ENCODE data around the gene CGNL1.

GRCh38 chr15:57444877-57445513, 68.7 kb downstream of the CGNL1 start:
- no peak for TF ChIP-seq POLR2AphosphoS5 (IDR thresholded peaks at IDR 0.05)
- TF ChIP-seq CTCF (IDR thresholded peaks at IDR 0.05) = no peak
- TF ChIP-seq POLR2A (IDR thresholded peaks at IDR 0.05) = no peak
- TF ChIP-seq EP300 (IDR thresholded peaks at IDR 0.05) = no peak
